Neural cell (in vitro differentiated cells): ENCODE measurements around the gene STX18. TPM values are rescaled to one million over a fixed set of nuclear protein-coding genes. Genes with fewer than 3 reads are reported as not detected.
A peak's percentile ranks its signal among the peaks of the same experiment; 100 is the strongest.

Experiments used
- H2AFZ ChIP-seq: fragments of 200-600, 300-800 bp; sonication (generic), shearing (Covaris generic); 2 replicates; pipeline ENCODE4 v1.6.0; 2014; ENCODE audit warnings: low read depth, mild to moderate bottlenecking, antibody characterized with exemption, low read length, moderate library complexity
- H3F3A ChIP-seq: fragments of 200-600 bp; shearing (Covaris generic); 2 replicates; pipeline ENCODE4 v1.6.1; 2016; ENCODE audit warnings: mild to moderate bottlenecking, moderate library complexity, mixed read lengths, antibody characterized with exemption, low read length; ENCODE audit not compliant: insufficient read depth, poor library complexity, severe bottlenecking
- H3K27ac ChIP-seq: fragments of 200-600, 300-800 bp; sonication (generic), shearing (Covaris generic); 2 replicates; pipeline ENCODE4 v1.5.1; 2014; ENCODE audit warnings: mild to moderate bottlenecking, low read length, moderate library complexity
- H3K27me3 ChIP-seq: fragments of 300-800, 200-600 bp; sonication (generic), shearing (Covaris generic); 2 replicates; pipeline ENCODE4 v1.6.0; 2014; ENCODE audit warnings: mild to moderate bottlenecking, low read depth, low read length, moderate library complexity; ENCODE audit not compliant: insufficient read depth
- H3K36me3 ChIP-seq: fragments of 300-800, 200-600 bp; sonication (generic), shearing (Covaris generic); 2 replicates; pipeline ENCODE4 v1.5.1; 2014; ENCODE audit warnings: mild to moderate bottlenecking, antibody characterized with exemption, low read length, moderate library complexity; ENCODE audit not compliant: insufficient read depth
- H3K4me2 ChIP-seq: fragments of 300-800, 200-600 bp; sonication (generic), shearing (Covaris generic); 2 replicates; pipeline ENCODE4 v1.6.0; 2014; ENCODE audit warnings: mild to moderate bottlenecking, low read length
- H3K4me3 ChIP-seq: fragments of 300-800, 200-600 bp; sonication (generic), shearing (Covaris generic); 2 replicates; pipeline ENCODE4 v1.5.1; 2014; ENCODE audit warnings: mild to moderate bottlenecking, low read length, moderate library complexity
- H3K79me2 ChIP-seq: fragments of 200-600 bp; shearing (Covaris generic); replicated peaks from 2 replicates; pipeline ENCODE4 v1.6.0; 2014; ENCODE audit warnings: mild to moderate bottlenecking, low read length, moderate library complexity; ENCODE audit not compliant: insufficient read depth
- H3K9ac ChIP-seq: fragments of 300-800, 200-600 bp; sonication (generic), shearing (Covaris generic); 2 replicates; pipeline ENCODE4 v1.6.1; 2016; ENCODE audit warnings: mild to moderate bottlenecking, low read length, mixed read lengths
- H3K9me2 ChIP-seq: fragments of 200-600 bp; shearing (Covaris generic); 2 replicates; pipeline ENCODE4 v1.6.1; 2016; ENCODE audit warnings: mild to moderate bottlenecking, low read length, mixed read lengths; ENCODE audit not compliant: insufficient read depth
- H3K9me3 ChIP-seq: fragments of 200-600, 300-800 bp; sonication (generic), shearing (Covaris generic); 2 replicates; pipeline ENCODE4 v1.6.1; 2016; ENCODE audit warnings: mild to moderate bottlenecking, mixed run types, low read length, moderate library complexity, mixed read lengths
- H4K20me1 ChIP-seq: fragments of 200-600 bp; shearing (Covaris generic); 2 replicates; pipeline ENCODE4 v1.6.1; 2016; ENCODE audit warnings: mild to moderate bottlenecking, mixed run types; ENCODE audit not compliant: insufficient read depth
- EP300 ChIP-seq: fragments of 450-650 bp; conservative IDR thresholded peaks from 2 replicates; pipeline ENCODE4 v1.6.1; 2014; ENCODE audit warnings: antibody characterized with exemption, mild to moderate bottlenecking, moderate library complexity; ENCODE audit not compliant: poor library complexity, severe bottlenecking
- MXI1 ChIP-seq: fragments of 450-650 bp; conservative IDR thresholded peaks from 2 replicates; pipeline ENCODE4 v1.6.1; 2014; ENCODE audit warnings: antibody characterized with exemption, mild to moderate bottlenecking; ENCODE audit not compliant: poor library complexity, severe bottlenecking
- POLR2AphosphoS5 ChIP-seq: IDR thresholded peaks from 2 replicates; pipeline ENCODE4 v1.6.1; 2012
- RAD21 ChIP-seq: fragments of 450-650 bp; conservative IDR thresholded peaks from 2 replicates; pipeline ENCODE4 v1.6.1; 2014; ENCODE audit warnings: antibody characterized with exemption, mild to moderate bottlenecking, moderate library complexity
- REST ChIP-seq: IDR thresholded peaks from 2 replicates; pipeline ENCODE4 v1.6.1; 2012; ENCODE audit warnings: borderline replicate concordance
- SMC3 ChIP-seq: fragments of 450-650 bp; conservative IDR thresholded peaks from 2 replicates; pipeline ENCODE4 v1.6.1; 2014; ENCODE audit warnings: antibody characterized with exemption, mild to moderate bottlenecking, moderate library complexity; ENCODE audit not compliant: poor library complexity
- TAF1 ChIP-seq: IDR thresholded peaks from 2 replicates; pipeline ENCODE4 v1.6.1; 2012; ENCODE audit warnings: low read depth
- polyA plus RNA-seq: library from polyadenylated mRNA; depleted of rRNA; stranded (reverse); fragments of >200 nt; gene quantifications from 2 replicates; pipeline ENCODE4 v1.2.3, GENCODE V29; 2014
- TF ChIP-seq, protein P1 (sequence below): fragments of 450-650 bp; IDR thresholded peaks from 2 replicates; pipeline ENCODE4 v1.5.1; 2014; ENCODE audit warnings: antibody characterized with exemption, mild to moderate bottlenecking, moderate library complexity; ENCODE audit not compliant: poor library complexity, severe bottlenecking

STX18 gene
- polyA plus RNA-seq, 1 donor from 2014 or later: 64.5 TPM

- no peak for TF ChIP-seq MXI1
- no peak for TF ChIP-seq EP300
- TF ChIP-seq, protein P1, sequence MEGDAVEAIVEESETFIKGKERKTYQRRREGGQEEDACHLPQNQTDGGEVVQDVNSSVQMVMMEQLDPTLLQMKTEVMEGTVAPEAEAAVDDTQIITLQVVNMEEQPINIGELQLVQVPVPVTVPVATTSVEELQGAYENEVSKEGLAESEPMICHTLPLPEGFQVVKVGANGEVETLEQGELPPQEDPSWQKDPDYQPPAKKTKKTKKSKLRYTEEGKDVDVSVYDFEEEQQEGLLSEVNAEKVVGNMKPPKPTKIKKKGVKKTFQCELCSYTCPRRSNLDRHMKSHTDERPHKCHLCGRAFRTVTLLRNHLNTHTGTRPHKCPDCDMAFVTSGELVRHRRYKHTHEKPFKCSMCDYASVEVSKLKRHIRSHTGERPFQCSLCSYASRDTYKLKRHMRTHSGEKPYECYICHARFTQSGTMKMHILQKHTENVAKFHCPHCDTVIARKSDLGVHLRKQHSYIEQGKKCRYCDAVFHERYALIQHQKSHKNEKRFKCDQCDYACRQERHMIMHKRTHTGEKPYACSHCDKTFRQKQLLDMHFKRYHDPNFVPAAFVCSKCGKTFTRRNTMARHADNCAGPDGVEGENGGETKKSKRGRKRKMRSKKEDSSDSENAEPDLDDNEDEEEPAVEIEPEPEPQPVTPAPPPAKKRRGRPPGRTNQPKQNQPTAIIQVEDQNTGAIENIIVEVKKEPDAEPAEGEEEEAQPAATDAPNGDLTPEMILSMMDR: peak; percentile 92
- TF ChIP-seq SMC3: peak; percentile 84
- peak; percentile 90 for TF ChIP-seq RAD21
- no peak for TF ChIP-seq TAF1
- Histone ChIP-seq H3K9me3 (no peaks in the 10 kb centered on the region), H3K4me2 (no peak overlapping the region), H3K4me3 (no peak overlapping the region), H3K36me3 (no peaks in the 10 kb centered on the region), H3K27ac (no peak overlapping the region), H3K9me2 (no peaks in the 10 kb centered on the region), H4K20me1 (no peaks in the 10 kb centered on the region), H3F3A (no peaks in the 10 kb centered on the region), H3K27me3 (no peaks in the 10 kb centered on the region), H2AFZ (no peak overlapping the region), H3K79me2 (peaks cover 4% of the 10 kb centered on the region), H3K9ac (no peak overlapping the region)
Observed at GRCh38 chr4:4488405-4489404, 53.1 kb downstream of the STX18 start.

DNA sequence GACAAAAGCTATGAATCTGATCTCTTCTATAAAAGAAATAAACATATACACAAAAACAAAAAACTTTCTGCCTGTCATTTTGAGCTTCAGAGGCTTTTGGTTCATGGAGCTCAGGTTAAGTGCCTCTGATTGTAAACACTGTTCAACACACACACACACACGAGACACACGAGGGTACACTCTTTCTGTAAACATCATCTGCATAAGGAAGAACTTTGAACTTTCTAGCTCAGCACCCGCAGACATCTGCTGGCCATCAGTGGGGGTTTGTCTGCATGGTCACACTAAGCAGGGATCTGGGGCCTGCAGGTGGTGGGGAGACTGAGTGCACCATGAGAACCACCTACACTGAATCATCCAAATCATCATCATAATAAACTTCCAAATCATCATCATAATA lies 54.9 kb downstream of the STX18 start:
- TF ChIP-seq TAF1 (no peak), REST (no peak), POLR2AphosphoS5 (no peak)
- TF ChIP-seq, protein P1: no peak
- Histone ChIP-seq H3K4me2 (no peak overlapping the region), H3K4me3 (no peak overlapping the region), H3K9me2 (no peaks in the 10 kb centered on the region), H3K9ac (no peak overlapping the region), H3K36me3 (no peaks in the 10 kb centered on the region), H3K27ac (no peak overlapping the region), H3K9me3 (no peaks in the 10 kb centered on the region), H4K20me1 (no peaks in the 10 kb centered on the region), H3K79me2 (peaks cover 4% of the 10 kb centered on the region), H3K27me3 (no peaks in the 10 kb centered on the region), H2AFZ (no peak overlapping the region), H3F3A (no peaks in the 10 kb centered on the region)
